Tongue (tissue), 2 donors: ENCODE measurements around the gene CAMK2B. TPM values are rescaled to one million over a fixed set of nuclear protein-coding genes. Genes with fewer than 3 reads are reported as not detected.

Experiments
- DNase-seq: peaks from one replicate; pipeline ENCODE4 v3.0.0-alpha.2; 2015
- total RNA-seq: library from RNA; depleted of rRNA; stranded (reverse); fragments of >200 nt; gene quantifications from one replicate; pipeline ENCODE4 v1.2.3, GENCODE V29; 2014

Gene CAMK2B
- total RNA-seq = 26.7 TPM

DNA sequence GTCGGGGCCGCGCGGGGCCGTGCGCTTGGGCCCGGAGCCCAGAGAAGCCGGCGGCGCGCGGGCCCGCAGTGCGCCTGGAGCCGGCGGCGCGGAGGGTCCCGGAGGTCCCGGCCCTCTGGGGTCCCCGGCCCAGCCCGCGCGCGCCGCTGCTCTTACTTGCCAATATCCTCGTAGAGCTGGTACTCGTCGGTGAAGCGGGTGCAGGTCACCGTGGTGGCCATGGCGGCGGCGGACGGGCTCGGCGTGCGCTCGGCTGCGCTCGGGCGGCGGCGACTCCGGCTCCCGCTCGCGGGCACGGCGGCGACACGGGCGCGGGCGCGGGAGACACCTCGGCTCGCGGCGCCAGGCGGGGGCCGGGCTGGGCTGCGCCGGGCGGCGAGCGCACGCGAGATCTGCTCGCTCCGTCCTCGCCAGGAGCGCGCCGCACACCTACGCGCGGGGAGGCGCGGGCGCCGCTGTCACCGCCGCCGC lies at the start of gene CAMK2B:
CAMK2B (minus strand) TSS at position 394 of the 471 bp plus-strand sequence; CDS start at position 221, 173 bp downstream.
- no peak for DNase-seq

DNA sequence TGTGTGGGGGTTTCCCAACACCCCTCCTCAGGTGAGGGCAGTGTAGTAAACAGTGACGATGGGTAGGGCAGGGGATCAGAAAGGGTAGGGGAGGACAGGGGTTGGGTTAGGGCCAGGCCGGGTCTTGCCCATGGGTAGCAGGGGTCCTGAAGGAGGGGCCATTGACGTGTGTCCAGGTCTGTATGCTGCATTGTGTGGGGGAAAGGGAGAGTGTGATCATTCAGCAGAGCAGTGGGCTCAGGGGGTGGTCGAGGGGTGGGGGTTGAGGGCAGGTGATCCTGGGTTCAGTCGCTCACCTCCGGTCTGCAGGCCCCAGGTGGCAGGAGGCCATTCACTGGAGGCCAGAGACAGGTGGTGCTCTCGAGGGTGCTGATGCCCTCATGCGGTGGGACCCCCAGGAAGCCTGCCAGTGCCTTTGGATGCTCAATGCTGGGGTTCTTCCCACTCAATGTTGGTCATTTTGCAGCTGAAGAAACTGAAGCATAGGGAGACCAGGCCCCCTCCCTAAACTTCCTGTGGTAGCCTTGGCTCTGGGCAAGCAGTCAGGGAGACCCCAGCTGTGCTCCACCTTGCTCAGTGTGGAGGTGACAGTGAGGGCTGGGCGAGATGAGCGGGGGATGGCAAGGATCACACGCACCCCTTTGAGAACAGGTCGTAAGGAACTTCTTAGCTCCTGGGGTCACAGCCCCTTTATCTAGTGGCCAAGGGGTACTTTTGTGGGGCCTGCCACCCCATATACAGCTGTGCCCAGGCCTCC lies 48.8 kb upstream of the CAMK2B start:
- no peak for DNase-seq

DNA sequence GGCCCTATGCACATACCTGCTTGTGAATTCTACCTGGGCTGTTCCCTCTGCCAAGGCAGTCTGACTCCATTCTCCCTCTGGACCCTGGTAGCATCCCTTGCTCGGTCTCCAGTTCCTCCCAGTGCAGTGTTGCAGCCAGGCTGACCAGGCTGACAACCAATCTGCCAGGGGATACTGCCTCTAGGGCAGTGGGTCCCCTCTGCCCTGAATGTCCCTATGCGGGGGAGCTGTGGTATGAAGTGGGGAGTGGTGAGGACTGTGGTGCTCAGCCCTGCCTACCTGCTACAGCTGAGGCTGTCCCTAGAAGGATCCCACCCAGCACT lies 48.0 kb upstream of the CAMK2B start:
- DNase-seq = no peak

DNA sequence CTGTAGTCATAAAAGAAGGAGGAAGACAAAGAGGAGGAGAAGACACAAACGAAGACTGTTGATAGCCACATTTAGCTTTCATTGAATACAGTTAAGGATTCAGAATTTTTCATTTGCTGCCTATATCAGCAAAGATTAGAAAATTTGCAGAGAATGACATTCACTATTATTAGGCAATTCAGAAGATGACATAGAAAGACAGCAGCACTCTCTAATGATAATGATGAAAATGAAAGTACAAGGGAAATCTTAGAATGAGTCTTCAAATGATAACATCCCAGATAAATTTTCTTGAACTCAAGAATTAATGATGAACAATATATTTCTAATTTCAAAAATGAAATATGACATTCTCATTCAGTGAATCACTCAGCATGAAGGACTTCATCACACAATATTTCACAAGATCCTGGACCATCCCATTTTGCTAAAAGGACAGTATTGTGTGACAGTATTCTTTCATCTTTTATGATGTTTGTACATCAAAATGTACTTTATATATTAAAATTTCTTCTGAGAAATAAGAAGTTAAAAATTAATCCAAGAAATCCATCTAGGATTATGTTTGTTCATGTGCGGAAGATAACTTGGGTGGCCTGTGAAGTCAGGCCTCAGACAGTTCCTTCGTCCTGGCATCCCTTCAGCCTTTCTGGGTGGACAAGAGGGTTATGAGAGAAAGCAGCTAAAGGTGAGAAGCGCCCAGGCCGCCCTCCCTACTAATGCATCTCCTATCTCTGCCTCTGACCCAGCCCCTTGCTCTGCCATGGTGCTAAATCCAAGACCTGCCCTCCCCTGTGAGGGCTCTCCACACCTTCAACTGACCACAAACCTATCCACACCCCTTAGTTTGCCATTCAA lies 47.4 kb upstream of the CAMK2B start:
- no peak for DNase-seq

DNA sequence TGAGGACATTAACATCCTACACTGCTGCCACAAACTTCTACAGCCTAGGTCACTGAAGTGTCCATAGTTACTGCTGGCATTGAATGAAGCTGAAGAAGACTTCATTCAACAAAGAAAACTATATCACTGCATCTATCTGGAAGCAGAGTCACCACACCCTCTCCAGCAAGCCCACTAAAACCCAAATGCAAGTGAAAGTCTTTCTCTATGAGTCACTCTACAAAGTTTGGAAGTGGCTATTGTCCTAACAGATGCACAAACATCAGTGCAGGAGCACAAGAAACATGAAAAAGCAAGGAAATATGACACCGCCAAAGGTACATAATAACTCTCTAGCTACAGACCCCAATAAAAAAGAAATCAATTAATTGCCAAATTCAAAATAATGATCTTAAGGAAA lies 43.5 kb upstream of the CAMK2B start:
- no peak for DNase-seq

DNA sequence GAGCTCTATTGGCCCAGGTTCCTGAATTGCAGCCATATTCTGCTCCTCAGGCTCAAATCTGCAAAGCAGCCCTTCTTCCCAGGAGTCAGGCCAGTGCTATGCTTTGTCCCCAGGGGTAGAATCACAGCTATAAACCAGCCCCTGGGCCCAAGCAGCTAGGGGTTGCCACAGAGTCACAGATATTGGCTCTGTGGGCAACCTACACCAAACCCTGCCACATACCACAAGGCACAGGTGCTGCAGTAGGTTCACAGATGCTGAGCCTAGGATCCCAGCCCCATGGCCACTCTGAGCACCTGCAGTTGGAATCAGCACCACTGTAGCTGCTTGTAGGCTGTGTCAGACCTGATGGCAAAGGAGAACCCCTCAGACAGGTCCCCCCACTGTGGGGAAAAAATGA lies 43.1 kb upstream of the CAMK2B start:
- DNase-seq = no peak

DNA sequence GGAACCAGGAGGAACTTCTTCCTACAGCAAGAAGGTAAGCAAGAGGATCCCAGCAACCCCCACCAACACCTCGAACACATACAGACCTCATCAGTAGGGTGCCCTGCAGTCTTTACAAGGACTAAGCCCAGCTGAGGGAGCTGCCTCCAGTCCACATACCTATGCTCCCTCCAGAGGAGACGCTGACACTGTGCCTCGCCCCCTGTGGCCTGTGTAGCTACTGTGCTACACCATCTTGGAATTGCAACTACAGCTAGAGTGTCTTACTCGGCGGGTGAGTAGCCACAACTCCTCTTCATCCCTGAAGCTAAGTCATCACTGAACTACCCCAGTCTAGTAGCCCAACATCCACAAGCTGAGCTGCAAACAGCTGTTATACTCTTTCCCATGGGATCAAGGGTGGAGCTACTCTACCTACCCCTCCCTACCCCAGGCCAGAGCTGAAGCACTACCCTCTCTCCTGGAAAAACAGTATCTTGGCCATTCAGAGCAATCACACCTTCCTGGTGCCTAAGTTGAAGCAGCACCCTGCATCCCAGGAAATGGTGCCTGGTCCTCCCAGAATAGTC lies 42.2 kb upstream of the CAMK2B start:
- no peak for DNase-seq

DNA sequence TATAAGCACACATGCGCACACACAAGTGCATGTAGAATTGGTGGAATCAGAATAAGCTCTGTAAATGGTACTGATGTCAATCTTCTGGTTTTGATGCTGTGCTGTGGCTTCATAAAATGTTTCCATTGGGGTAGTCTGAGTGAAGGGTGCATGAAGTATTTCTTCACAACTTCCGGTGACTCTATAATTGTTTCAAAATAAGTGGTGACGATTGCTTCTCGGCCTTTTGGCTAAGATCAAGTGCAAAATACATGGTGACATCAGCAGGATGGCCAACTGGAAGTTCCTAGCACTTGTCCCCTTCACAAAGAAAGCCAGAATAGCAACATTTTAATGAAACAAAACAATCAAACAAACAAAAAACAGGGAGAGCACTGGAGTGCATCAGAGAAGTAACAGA lies 41.6 kb upstream of the CAMK2B start:
- DNase-seq = no peak

DNA sequence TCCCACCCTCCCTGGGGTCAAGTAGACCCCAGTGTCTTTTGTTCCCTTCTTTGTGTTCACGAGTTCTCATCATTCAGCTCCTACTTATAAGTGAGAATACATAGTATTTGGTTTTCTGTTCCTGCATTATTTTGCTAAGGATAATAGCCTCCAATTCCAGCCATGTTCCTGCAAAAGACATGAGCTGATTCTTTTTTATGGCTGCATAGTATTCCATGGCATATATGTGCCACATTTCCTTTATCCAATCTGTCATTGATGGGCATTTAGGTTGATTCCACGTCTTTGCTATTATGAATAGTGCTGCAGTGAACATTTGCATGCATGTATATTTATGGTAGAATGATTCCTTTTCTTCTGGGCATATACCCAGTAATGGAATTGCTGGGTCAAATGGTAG lies 28.3 kb upstream of the CAMK2B start:
- DNase-seq = no peak

DNA sequence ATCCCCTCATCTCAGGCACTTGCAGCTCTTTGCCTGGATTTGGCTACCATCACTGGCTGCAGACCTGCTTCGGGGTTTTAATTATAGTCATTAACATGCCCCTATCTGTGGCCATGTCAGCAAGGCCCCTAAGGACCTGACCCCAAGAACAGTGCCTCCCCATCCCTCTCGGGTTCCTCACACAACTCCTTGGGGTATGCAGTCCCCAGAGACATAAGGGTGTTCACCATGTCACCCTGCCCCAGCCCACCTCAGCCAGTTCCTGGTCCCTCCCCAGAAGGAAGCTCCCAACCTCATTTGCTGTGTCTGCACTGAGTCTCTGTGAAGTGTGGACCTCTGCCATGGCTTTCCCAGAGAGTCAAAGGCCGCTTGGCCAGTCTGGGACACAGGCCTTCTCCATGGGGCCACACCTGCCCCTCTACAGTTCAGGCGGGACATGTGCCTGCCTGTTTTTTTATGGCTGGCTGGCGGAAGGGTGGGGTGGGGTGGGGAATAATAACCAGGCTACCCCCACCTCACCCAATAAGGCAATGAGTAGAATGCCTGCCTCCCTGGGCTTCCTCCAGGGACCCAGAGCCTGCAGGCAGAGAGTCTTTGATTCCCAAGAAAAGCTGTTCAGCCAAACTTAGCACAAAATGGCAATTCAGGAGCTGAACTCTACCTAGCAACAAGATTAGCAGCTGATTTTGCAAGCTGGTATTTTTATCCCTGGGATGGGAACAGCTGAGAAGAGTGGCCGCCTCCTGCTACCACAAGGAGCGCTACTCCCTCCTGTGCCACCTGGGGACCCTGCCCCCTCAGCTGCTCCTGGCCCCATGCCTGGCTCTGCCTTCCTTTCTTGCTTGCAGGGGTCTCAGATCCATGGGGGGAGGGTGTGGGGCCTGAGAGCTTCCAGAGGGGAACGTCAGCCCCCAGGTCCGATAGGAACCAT lies 23.7 kb upstream of the CAMK2B start:
- peak; percentile 44 for DNase-seq

DNA sequence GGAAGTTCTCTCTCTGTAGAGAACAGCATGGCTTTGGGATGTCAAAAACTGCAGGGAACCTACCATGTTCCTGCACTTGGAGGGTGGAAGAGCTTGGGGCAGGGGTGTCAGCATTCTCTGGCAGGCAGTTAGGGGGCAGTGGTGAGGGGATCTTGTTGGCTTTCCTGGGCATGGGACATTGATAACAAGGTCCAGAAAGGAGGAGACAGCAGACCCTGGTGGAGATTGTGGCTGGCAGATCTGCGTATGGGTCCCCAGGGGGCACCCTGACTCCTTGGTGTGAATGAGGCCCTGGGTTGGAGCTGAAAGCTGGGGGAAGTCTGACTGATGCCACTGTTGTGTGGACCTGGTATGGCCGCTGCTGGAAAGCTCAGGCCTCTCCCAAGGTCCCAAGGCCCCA lies 22.9 kb upstream of the CAMK2B start:
- DNase-seq = no peak

DNA sequence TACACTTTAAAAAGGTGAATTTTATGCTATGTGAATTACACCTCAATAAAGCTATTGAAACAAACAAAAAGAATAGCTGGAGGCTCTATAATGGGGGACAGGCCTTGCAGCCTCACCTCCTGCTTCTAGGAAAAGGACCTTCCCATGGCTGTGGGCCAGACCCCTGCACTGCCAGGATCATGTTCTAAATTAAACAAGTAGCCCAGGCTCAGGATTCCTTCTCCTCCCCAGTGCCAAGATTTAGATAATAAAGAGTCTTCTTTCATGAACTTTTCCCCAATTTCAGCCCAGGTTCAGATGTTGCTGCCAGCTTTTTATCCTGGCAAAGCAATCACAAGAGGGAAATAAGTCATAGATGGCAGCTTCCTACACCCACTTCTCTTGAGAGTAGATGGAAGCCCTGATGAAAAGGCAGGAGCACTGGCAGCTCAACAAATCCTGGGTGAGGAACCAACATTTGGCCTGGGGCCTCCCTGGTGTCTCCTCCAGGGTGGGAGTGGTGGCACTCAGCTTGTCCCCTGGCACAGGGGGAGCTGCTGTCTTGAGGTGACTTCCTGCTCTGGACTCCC lies 22.2 kb upstream of the CAMK2B start:
- no peak for DNase-seq

DNA sequence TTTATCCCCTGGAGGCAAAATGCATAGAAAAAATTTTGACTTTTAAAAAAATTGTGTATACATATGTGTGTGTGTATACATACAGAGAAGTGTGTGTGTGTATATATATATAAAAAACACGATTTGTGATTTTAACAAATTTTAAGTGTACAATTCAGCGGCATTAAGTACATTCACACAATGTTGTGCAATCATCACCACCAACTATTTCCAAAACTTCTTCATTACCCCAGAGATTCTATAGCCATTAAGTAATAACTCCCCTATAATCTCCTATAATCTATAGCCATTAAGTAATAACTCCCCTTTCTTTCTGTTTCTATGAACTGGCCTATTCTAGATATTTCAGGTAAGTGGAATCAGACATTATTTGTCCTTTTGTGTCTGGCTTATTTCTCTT lies 20.7 kb upstream of the CAMK2B start:
- DNase-seq = no peak

DNA sequence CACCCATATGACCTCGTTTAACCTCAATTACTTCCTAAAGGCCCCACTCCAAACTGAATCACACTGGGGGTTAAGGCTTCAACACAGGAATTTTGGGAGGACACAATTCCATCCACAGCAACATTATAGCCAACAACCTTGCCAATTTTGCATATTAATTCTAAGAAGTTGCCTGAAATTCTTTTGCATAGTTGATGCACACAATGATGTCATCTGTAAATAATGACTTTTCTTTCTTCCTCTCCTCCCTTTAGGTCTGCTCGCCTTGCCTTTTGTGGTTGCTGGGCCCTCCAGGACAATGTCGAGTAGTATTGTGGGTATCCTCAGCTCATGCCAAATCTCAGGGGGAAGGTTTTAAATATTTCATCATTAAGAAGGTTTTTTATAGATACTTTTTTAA lies 16.0 kb upstream of the CAMK2B start:
- DNase-seq = no peak

DNA sequence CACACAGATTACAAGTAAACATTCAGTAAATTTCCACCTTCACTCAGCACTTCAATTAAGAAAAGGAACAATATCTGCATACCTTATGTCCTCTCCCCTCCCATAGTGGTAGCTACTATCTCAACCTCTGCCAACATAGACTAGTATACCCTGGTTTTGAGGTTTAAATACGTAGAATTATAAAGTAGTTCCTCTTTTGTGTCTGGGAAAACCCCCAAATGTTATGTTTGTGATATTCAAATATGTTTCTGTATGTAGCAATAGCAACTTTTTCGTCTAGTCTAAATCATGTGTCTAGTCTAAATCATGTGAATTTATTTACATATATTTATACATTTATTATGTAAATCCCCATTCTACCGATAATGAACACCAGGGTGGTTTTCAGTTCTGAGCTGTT lies 13.2 kb upstream of the CAMK2B start:
- no peak for DNase-seq

DNA sequence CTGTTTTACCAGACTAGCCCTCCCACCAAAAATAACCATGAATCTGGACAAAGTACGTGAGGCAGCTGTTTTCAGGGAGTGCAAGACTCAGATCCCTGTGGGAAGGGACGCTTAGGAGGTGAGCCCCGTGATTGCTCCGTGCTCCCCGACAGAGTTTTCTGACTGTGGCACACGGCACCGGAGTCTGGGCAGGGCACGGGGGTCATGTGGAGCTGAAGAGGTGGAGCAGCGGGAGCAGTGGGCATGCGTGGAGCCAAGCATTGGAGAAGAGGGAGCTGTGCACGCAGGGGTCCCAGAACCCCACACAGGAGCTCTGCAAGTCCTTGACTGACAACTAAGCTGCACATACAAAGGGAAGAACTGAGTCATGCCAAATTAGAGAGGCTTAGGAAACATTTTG lies 11.1 kb upstream of the CAMK2B start:
- no peak for DNase-seq

DNA sequence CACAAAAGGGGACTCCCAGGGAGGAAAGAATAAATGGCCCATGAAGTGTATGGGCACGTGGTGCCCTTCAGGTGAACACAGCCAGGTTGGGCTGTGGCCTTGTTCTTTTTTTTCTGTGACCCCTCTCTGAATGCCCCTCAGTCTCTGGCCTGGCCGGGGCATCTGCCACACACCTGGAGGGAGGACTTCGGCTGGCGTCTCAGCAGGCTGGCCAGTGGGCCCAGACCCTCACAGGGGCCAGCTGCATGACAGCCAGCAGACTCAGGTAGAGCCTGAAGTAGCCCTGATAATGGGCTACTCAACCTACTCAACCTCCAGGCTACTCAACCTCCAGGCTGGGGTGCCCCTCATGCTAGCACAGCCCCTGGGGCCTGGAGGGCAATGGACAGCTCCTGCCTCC lies 9.8 kb upstream of the CAMK2B start:
- DNase-seq = no peak

DNA sequence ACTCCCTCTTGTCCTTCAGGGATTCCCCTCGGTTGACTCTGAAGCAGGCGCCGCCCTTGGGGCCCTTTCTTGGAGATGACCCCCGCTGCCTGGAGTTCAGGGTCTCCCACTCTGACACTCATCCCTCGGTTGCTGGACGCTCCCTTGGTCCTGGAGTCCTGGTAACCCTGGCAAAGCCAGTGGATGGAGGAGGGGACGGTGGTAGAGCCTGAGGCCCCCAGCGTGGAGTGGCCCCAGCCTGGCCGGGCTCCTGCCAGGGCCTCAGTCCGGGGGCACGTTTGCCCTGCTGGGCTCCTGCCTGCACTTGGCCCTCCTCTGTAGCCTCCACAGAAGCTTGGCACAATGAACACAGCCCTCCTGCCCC lies 9.3 kb upstream of the CAMK2B start:
- DNase-seq = no peak

DNA sequence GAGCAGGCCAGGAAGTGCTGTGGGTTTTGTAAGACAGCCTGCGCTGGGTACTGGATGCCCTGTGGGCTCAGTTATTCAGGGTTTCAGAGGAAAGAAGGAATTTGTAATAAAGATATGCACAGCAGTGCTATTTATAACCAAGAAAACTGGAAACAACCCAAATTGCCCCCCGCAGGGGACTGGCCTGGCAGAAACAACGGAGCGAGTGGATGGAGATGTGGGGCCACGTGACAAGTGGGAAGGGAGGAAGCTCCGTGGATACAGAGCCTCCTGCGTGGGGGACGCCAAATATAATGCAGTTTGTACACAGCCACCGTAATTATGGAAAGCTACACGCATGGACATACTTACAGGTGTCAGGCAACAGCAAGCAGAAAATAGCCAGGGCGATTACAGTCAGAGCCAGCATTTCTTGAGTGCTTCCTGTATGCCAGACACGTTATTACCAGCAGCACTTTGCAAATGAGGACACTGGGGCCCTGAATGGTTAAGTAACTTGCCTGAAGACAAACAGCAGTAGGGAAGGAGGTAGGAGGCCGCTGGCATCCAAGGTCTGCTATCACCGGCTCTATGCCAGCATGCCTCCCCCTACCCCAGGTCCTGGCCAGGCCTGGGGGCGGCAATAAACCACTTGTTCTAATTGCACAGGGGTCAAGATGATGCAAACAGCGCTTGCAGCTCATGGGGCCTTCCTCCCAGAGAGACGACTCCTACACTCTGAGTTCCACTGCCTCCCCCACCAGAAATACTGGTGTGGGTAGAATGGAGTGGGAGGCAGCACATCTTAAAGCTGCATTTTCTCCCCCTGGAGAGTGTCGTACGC lies 8.7 kb upstream of the CAMK2B start:
- DNase-seq = no peak

DNA sequence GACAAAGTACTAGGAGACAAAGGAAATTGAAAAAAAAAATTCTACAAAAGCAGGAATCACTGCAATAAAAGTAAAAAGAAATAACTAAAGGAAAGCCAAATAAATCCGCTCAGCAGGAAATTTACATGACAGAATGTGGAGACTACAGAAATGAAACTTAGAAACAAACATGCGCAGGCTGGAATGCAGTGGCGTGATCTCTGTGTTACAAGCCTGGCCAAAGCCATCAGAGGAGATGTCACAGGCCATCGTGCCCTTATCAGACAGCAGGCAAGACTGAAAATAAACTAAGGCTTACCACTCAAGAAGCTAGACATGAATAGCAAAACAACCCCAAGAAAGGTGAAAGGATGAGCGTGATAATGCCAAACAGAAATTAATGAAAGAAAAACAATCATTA lies 6.3 kb upstream of the CAMK2B start:
- no peak for DNase-seq

DNA sequence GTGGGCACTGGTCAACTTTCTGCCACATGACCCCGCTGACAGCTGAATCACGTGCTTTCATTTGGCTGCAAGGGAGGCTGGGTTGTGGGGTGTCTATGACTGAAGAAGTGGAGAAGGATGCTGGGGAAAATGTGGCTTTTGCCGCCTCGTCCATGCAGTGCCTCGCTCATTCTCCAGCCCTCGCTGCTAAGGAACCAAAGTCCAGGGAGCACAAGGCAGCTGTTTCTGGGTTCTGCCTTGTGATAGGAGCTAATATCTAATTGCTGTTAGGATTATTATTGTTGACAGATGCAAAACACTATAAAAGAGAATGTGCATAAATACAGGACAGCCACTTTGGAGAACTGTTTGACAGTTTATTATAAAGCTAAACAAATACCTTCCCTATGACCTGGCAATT lies 4.9 kb upstream of the CAMK2B start:
- DNase-seq = no peak
